Esophagus mucosa (tissue), 1 donor: Measurements from ENCODE around the gene DENND5B. TPM values are rescaled to one million over a fixed set of nuclear protein-coding genes. Genes with fewer than 3 reads are reported as not detected.
"Not testable (repeated sequence)": the region's sequence is repeated elsewhere in the genome, so short reads cannot be mapped to it uniquely, and the experiment has no call there.

Experiments
- ATAC-seq: fragments of 200-7000 bp; cut with Tn5 transposase; one replicate; pipeline ENCODE4 v1.9.1; 2020
- total RNA-seq: library from RNA; stranded (reverse); gene quantifications from one replicate; pipeline ENCODE4 v1.2.4, GENCODE V29; 2023
- donor health status: DM: yes; HTN: yes; CAD: no.

DENND5B gene
- total RNA-seq, 1 donor from 2014 or later, result 0.60 TPM

DNA sequence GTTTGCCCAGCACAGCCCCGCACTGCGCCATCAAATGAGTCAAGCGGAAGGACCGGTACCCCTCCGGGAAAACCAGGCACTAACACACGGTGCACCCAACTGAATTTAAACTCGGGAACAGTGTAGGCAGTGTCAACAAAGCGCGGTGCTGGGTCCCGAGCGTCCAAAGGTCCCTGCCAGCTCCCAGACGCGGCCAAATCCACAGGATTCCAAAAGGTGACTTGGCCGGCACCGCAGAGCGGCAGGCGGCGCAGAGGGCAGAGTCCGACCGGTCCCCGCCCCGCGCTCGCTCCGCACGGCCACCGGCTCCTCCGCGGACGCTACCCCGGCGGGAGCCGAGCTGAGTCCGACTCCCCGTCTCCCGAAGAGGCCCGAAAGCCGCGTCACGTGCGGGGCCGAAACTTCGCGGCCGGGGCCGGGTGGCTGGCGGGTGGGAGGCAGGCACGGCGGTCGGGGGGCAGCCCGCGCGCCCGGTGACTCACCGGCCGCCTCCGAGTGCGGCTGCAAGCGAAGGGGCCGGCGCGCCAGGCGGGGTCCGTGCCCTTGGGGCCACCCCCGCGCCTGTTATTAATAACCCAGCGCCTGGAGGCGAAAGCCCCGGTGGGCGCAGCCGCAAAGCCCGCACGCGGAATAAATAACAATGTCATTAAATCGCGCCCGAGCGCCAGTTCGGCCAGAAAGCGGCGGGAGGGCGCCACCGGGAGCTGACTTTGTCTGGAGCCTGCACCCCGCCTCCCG, 863 bp downstream of the DENND5B start:
- ATAC-seq, result peak; percentile 59

GRCh38 chr12:31589598-31589903, 1.4 kb downstream of the DENND5B start:
- ATAC-seq, result no peak

GRCh38 chr12:31588976-31589375, 2.0 kb downstream of the DENND5B start:
- ATAC-seq, result no peak

DNA sequence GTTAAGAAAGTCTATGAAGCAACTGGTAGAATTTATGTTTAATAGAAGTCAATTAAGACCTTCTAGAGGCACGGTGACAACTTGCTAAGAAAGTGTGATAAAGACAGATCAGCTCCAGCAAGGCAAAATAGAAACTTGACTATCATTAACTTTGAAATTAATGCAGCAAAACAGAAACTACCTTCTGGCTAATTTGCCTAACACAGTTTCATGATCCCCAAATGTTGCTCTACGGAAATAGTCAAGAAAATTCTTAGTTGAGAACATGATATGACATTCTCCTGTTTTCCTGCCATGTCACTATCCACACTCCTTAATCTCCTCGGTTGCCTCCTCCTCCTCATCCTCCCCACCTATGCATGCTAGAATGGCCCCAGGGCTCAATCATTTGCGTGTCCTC, 4.2 kb downstream of the DENND5B start:
- no peak for ATAC-seq

GRCh38 chr12:31585895-31586294, 5.0 kb downstream of the DENND5B start:
- no peak for ATAC-seq

GRCh38 chr12:31585271-31585670, 5.7 kb downstream of the DENND5B start:
- no peak for ATAC-seq

DNA sequence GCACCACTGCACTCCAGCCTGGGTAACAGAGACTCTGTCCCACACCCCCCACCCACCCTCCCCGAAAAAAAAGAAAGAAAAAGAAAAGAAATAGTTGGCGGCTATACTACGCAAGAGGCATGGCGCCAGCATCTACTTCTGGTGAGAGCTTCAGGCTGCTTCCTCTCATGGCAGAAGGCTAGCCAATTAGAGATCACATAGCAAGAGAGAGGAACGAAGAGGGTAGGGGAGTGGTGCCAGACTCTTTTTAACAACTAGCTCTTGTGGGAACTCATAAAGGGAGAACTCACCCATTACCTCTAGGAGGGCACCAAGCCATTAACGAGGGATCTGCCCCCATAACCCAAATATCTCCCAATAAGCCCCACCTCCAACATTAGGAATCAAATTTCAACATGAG, 6.2 kb downstream of the DENND5B start:
- ATAC-seq, result no peak

GRCh38 chr12:31583878-31584277, 7.1 kb downstream of the DENND5B start:
- ATAC-seq, result no peak

DNA sequence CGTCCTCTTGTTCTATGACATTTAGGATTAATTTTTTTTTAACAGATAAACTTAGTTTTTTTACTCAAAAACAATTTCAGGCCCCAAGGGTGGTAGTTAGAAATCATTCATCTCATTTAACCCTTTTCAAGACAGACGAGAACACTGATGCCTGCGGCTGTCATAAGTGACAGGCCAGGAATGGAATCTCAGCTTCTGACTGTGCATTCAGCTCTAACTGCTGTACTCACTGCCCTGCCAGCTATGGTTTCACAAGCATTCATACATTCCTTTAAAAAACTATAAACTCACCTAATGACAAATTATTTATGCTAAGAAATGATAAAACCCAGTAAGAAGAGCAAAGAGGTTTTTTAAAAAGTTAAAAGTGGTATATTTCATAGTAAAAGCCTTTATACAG, 8.8 kb downstream of the DENND5B start:
- ATAC-seq, result no peak

DNA sequence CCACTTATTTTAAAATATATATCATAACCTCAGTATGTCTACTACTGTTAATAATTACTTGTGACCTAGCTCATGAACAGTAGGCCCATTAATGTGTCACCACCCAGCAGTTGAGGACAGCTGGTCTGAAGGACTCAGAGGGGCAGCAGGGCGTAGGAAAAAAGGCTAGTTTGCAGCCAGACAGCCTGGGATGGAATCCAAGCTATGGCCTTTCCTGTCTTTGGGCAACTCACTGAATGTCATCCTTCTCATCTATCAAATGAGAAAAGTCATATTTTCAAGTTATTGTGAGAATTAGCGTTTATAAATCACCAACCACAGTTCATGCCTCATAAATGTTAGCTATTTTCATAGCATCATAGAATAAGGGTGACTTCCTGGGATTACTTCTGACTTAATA, 12.3 kb downstream of the DENND5B start:
- no peak for ATAC-seq

- no peak for ATAC-seq
Observed at GRCh38 chr12:31574803-31575575, 15.9 kb downstream of the DENND5B start.

DNA sequence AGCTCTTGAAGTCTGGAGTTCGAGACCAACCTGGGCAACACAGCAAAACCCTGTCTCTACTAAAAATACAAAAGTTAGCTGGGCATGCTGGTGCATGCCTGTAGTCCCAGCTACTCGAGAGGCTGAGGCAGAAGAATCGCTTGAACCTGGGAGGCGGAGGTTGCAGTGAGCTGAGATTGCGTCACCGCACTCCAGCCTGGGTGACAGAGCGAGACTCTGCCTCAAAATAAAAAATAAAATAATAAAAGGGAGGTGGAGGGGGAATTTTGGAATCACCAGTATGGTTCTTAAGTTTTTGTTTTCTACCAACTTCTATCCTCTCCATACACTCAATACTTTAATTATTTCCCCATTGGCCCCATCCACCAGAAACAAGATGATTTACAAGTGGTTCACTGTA, 16.6 kb downstream of the DENND5B start:
- ATAC-seq, result not testable (repeated sequence)

DNA sequence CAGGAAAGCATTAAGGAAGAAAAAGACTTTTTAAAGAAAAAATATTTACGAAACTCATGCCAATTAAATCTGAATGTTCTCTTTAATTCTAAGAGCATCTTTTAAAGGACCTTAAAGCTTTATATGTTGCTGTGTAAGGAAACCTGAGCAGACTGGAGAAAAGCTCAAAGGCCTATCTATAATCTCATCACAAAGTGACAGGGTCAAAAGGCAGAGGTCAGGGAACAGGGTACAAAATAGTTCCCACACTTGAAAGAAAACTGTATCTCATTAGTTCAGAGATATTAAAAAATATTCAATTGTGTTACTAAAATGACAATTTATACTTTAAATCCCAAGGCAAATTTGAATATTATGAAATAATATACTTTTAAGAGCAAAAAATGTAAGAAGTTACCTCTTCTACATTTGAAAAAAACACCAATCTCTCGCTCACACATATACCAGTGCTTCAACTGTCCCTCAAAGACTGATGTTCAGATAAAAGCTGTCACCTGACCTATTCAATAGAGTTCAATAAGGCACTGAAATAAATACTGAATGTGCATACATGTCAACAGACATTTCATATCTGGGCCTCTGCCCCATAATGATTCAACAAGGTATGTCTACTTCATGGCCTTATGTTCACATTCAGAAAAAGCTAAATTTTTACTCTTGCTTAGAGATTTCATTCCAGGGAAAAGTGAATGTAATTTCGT, 17.9 kb downstream of the DENND5B start:
- ATAC-seq, result no peak

DNA sequence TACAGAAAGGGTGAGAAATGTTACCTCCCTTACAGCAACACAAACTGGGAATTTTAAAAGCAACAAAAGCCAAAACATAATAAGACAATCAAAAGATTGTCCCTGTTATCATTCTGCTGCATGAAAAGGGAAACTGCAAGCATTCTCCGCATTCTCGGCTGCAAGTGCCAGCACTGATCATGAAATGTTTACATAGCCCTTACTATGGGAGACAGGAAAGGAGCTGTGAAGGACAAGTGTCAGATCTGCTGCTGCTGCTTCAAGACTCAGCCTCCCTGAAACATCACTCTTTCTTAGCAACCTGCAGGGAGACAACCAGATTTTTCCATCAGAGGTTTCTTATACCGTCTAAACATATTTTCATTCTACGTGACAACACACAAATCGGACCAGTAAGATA, 20.1 kb downstream of the DENND5B start:
- ATAC-seq, result no peak

- not testable (repeated sequence) for ATAC-seq
Observed at GRCh38 chr12:31569517-31569916, 21.4 kb downstream of the DENND5B start.

DNA sequence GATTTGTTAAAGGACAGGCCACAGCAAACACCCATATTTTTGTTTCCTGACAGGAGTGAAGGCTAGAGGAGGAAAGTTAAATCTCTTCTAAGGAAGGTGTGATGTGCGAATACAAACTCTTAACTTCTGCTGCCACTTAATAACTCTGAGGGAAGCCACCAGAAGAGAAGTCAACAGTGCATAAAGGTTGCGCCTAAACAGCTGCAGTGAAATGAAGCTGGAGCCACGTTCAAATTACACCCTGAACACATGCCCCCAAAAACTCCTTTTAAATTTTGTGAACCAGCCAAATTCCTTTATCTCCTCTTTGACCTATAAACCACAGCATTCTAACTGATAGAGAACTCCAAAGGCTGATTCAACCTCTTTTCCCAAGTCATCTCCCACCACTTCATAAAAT, 22.4 kb downstream of the DENND5B start:
- ATAC-seq, result no peak

- no peak for ATAC-seq
Observed at GRCh38 chr12:31567029-31567428, 23.9 kb downstream of the DENND5B start.

GRCh38 chr12:31566547-31566946, 24.4 kb downstream of the DENND5B start:
- no peak for ATAC-seq

GRCh38 chr12:31562594-31563328, 28.2 kb downstream of the DENND5B start:
- no peak for ATAC-seq

DNA sequence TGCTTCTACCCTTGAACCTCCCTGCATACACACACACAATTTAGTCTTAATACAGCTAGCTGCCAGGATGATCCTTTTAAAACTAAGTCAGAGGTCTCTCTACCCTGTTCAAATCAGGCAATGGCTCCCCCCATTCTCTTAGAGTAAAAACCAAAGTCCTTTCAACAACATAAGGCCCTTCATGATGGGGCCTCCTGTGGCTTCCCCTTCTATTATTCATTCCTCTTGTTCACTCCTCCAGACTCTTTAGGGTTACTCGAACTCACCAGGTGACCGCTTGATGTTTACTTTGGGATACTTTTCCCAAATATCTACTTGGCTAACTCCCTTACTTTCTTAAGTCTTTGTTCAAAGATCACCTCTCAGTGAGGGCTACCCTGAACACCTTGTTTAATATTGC, 30.4 kb downstream of the DENND5B start:
- ATAC-seq, result no peak

GRCh38 chr12:31558521-31558920, 32.4 kb downstream of the DENND5B start:
- no peak for ATAC-seq

DNA sequence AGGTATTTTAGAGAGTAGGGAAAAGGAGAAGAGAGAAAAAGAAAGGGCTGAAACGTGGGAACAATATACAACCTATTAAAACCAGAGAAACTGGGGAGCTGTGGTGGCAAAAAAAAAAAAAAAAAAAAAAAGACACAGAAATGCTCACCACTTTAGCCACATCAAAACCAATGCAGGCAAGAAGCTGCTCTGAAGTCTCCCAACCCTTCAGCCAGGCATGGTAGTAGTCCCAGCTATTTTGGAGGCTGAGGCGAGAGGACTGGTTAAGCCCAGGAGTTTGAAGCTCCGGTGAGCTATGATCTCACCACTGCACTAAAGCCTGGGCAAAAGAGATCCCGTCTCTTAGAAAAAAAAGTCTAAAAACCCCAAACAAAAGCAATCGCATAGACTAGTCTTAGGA, 33.2 kb downstream of the DENND5B start:
- ATAC-seq, result no peak

DNA sequence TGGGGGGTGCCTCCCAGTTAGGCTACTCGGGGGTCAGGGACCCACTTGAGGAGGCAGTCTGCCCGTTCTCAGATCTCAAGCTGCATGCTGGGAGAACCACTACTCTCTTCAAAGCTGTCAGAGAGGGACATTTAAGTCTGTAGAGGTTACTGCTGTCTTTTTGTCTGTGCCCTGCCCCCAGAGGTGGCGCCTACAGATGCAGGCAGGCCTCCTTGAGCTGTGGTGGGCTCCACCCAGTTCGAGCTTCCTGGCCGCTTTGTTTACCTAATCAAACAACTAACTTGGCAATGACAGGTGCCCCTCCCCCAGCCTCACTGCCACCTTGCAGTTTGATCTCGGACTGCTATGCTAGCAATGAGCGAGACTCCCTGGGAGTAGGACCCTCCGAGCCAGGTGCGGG, 35.5 kb downstream of the DENND5B start:
- not testable (repeated sequence) for ATAC-seq
